SU-DHL-6 (cell line): Measurements from ENCODE around the gene SLC8A3.

ENCODE experiments used
- H2AFZ ChIP-seq: fragments of 200-600 bp; sonication (generic); 2 replicates; pipeline ENCODE4 v1.6.1; 2014; ENCODE audit warnings: low read depth, mild to moderate bottlenecking, moderate library complexity, mixed read lengths, antibody characterized with exemption, low read length; ENCODE audit not compliant: severe bottlenecking
- H3F3A ChIP-seq: fragments of 200-600 bp; shearing (Covaris generic); 2 replicates; pipeline ENCODE4 v1.6.0; 2016; ENCODE audit warnings: antibody characterized with exemption, mild to moderate bottlenecking; ENCODE audit not compliant: insufficient read depth
- H3K27ac ChIP-seq: fragments of 200-600 bp; sonication (generic); 2 replicates; pipeline ENCODE4 v1.5.1; 2016; ENCODE audit warnings: low read depth, mild to moderate bottlenecking, low read length, moderate library complexity, mixed read lengths
- H3K27me3 ChIP-seq: fragments of 200-600 bp; sonication (generic), shearing (Covaris generic); 2 replicates; pipeline ENCODE4 v1.6.0; 2014; ENCODE audit warnings: mild to moderate bottlenecking, low read length
- H3K36me3 ChIP-seq: fragments of 200-600 bp; sonication (generic); 2 replicates; pipeline ENCODE4 v1.6.1; 2014; ENCODE audit warnings: mild to moderate bottlenecking, low read length, mixed read lengths
- H3K4me2 ChIP-seq: fragments of 300-600, 200-600 bp; shearing (Covaris generic), sonication (generic); 2 replicates; pipeline ENCODE4 v1.6.0; 2014; ENCODE audit warnings: low read length, low read depth, mild to moderate bottlenecking; ENCODE audit not compliant: poor library complexity, severe bottlenecking
- H3K4me3 ChIP-seq: fragments of 200-600 bp; sonication (generic); 2 replicates; pipeline ENCODE4 v1.5.1; 2014; ENCODE audit warnings: antibody characterized with exemption, low read length, mild to moderate bottlenecking, mixed read lengths; ENCODE audit not compliant: insufficient read depth, poor library complexity, severe bottlenecking
- H3K79me2 ChIP-seq: fragments of 200-600 bp; sonication (generic); 2 replicates; pipeline ENCODE4 v1.6.1; 2014; ENCODE audit warnings: mild to moderate bottlenecking, low read length, moderate library complexity; ENCODE audit not compliant: insufficient read depth
- H3K9ac ChIP-seq: fragments of 200-600 bp; sonication (generic); 2 replicates; pipeline ENCODE4 v1.7.0; 2014; ENCODE audit warnings: mild to moderate bottlenecking, low read length
- H3K9me2 ChIP-seq: fragments of 200-600 bp; sonication (generic); replicated peaks from 2 replicates; pipeline ENCODE4 v1.6.1; 2014; ENCODE audit warnings: low read length; ENCODE audit not compliant: insufficient read depth
- H3K9me3 ChIP-seq: fragments of 200-600 bp; sonication (generic); 2 replicates; pipeline ENCODE4 v1.6.1; 2014; ENCODE audit warnings: low read length, mixed read lengths; ENCODE audit not compliant: insufficient read depth
- H4K20me1 ChIP-seq: fragments of 200-600 bp; sonication (generic); 2 replicates; pipeline ENCODE4 v1.6.1; 2014; ENCODE audit warnings: low read depth, mild to moderate bottlenecking, antibody characterized with exemption, low read length, moderate library complexity, mixed read lengths
- CTCF ChIP-seq: fragments of 200-600 bp; sonication (generic); IDR thresholded peaks from one replicate; pipeline ENCODE4 v1.5.1; 2017; ENCODE audit warnings: antibody characterized with exemption, mild to moderate bottlenecking, low read length, moderate library complexity; ENCODE audit not compliant: insufficient read depth, poor library complexity, severe bottlenecking
- EZH2phosphoT487 ChIP-seq: fragments of 200-600 bp; sonication (generic), shearing (Covaris generic); conservative IDR thresholded peaks from 2 replicates; pipeline ENCODE4 v1.6.1; 2018; ENCODE audit warnings: mild to moderate bottlenecking, antibody characterized with exemption, low read length, moderate library complexity, mixed read lengths

SLC8A3 gene

GRCh38 chr14:70188322-70188658 is 461 bp downstream of the SLC8A3 start:
- Histone ChIP-seq H3K9ac (no peak overlapping the region), H3K79me2 (no peaks in the 10 kb centered on the region), H3K27me3 (no peaks in the 10 kb centered on the region), H3K27ac (no peak overlapping the region), H3K4me3 (no peak overlapping the region), H2AFZ (no peak overlapping the region), H3F3A (no peaks in the 10 kb centered on the region), H3K9me3 (no peaks in the 10 kb centered on the region), H3K36me3 (no peaks in the 10 kb centered on the region), H3K9me2 (no peaks in the 10 kb centered on the region), H3K4me2 (peak overlapping the region; percentile 16), H4K20me1 (no peaks in the 10 kb centered on the region)
- TF ChIP-seq EZH2phosphoT487 = no peak
- TF ChIP-seq CTCF = no peak

GRCh38 chr14:70186900-70187451 is 1.8 kb downstream of the SLC8A3 start:
- no peaks in the 10 kb centered on the region for H3F3A ChIP-seq
- no peaks in the 10 kb centered on the region for H4K20me1 ChIP-seq
- H3K9me3 ChIP-seq = no peaks in the 10 kb centered on the region
- no peak overlapping the region for H3K4me2 ChIP-seq
- no peaks in the 10 kb centered on the region for H3K36me3 ChIP-seq
- H2AFZ ChIP-seq = no peak overlapping the region
- no peak overlapping the region for H3K27ac ChIP-seq
- H3K4me3 ChIP-seq = no peak overlapping the region
- no peak overlapping the region for H3K9ac ChIP-seq
- H3K9me2 ChIP-seq = no peaks in the 10 kb centered on the region
- no peaks in the 10 kb centered on the region for H3K79me2 ChIP-seq
- no peak for TF ChIP-seq EZH2phosphoT487
- TF ChIP-seq CTCF = no peak
- no peaks in the 10 kb centered on the region for H3K27me3 ChIP-seq

- Histone ChIP-seq H3K4me2 (no peak overlapping the region), H4K20me1 (no peaks in the 10 kb centered on the region), H3K4me3 (no peak overlapping the region), H3F3A (no peaks in the 10 kb centered on the region), H3K27me3 (no peaks in the 10 kb centered on the region), H3K36me3 (no peaks in the 10 kb centered on the region), H2AFZ (no peak overlapping the region), H3K9me3 (no peaks in the 10 kb centered on the region), H3K27ac (no peak overlapping the region), H3K79me2 (no peaks in the 10 kb centered on the region), H3K9ac (no peak overlapping the region), H3K9me2 (no peaks in the 10 kb centered on the region)
- TF ChIP-seq CTCF (no peak), EZH2phosphoT487 (no peak)
Observed at GRCh38 chr14:70183991-70184390, 4.8 kb downstream of the SLC8A3 start.

GRCh38 chr14:70181276-70181675 is 7.5 kb downstream of the SLC8A3 start:
- H4K20me1 ChIP-seq = no peaks in the 10 kb centered on the region
- no peaks in the 10 kb centered on the region for H3F3A ChIP-seq
- H3K4me3 ChIP-seq = no peak overlapping the region
- H3K9ac ChIP-seq = no peak overlapping the region
- H3K27me3 ChIP-seq = no peaks in the 10 kb centered on the region
- H3K79me2 ChIP-seq = no peaks in the 10 kb centered on the region
- no peaks in the 10 kb centered on the region for H3K9me2 ChIP-seq
- no peak overlapping the region for H3K4me2 ChIP-seq
- H3K36me3 ChIP-seq = no peaks in the 10 kb centered on the region
- TF ChIP-seq CTCF = no peak
- no peak overlapping the region for H3K27ac ChIP-seq
- H3K9me3 ChIP-seq = no peaks in the 10 kb centered on the region
- H2AFZ ChIP-seq = no peak overlapping the region
